ENCODE data around the gene PPP1R1C. TPM values are rescaled to one million over a fixed set of nuclear protein-coding genes. Genes with fewer than 3 reads are reported as not detected.

Gene PPP1R1C
- total RNA-seq, 2 donors from 2014 or later: not detected

GRCh38 chr2:182165202-182165601, 179.5 kb downstream of the PPP1R1C start:
- Histone ChIP-seq H3K4me1 (ENCODE audit: control insufficient read depth in 1 of 2, low read depth in 2 of 2) (peaks cover 8 to 14% of the 10 kb centered on the region in 2 donors), H3K9me3 (no peaks in the 10 kb centered on the region), H3K27ac (no peak overlapping the region), H3K4me3 (no peak overlapping the region), H3K36me3 (no peaks in the 10 kb centered on the region), H3K27me3 (replicated peaks; ENCODE audit: insufficient read depth) (no peaks in the 10 kb centered on the region)
- DNase-seq (ENCODE audit: low spot score) (no peak), ATAC-seq (ENCODE audit: insufficient number of reproducible peaks, low FRiP score, low read depth) (no peak)
- TF ChIP-seq, protein P1, sequence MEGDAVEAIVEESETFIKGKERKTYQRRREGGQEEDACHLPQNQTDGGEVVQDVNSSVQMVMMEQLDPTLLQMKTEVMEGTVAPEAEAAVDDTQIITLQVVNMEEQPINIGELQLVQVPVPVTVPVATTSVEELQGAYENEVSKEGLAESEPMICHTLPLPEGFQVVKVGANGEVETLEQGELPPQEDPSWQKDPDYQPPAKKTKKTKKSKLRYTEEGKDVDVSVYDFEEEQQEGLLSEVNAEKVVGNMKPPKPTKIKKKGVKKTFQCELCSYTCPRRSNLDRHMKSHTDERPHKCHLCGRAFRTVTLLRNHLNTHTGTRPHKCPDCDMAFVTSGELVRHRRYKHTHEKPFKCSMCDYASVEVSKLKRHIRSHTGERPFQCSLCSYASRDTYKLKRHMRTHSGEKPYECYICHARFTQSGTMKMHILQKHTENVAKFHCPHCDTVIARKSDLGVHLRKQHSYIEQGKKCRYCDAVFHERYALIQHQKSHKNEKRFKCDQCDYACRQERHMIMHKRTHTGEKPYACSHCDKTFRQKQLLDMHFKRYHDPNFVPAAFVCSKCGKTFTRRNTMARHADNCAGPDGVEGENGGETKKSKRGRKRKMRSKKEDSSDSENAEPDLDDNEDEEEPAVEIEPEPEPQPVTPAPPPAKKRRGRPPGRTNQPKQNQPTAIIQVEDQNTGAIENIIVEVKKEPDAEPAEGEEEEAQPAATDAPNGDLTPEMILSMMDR (IDR thresholded peaks at IDR 0.05): no peak

DNA sequence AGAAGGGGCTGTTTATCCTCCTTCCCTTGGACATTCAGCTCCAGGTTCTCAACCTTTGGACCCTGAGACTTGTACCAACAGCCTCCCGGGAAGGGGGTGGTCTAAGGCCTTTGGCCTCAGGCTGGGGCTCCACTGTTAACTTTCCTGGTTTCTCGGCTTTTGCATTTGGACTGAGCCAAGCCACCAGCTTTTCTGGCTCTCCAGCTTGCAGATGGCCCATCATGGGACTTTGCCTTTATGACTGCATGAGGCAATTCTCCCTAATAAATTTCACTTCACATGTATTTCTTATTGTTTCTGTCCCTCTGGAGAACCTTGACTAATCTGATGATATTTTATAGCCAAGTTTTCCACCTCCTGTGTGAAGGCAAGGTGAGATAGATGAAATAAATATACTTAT, 180.8 kb downstream of the PPP1R1C start:
- TF ChIP-seq, protein P1 (IDR thresholded peaks at IDR 0.05): no peak
- no peak for ATAC-seq (ENCODE audit: insufficient number of reproducible peaks, low FRiP score, low read depth)
- H3K27ac ChIP-seq: no peak overlapping the region
- DNase-seq (ENCODE audit: low spot score): no peak
- H3K36me3 ChIP-seq: no peaks in the 10 kb centered on the region
- no peaks in the 10 kb centered on the region for H3K27me3 ChIP-seq (replicated peaks; ENCODE audit: insufficient read depth)
- H3K9me3 ChIP-seq: no peaks in the 10 kb centered on the region
- peaks cover 8 to 14% of the 10 kb centered on the region in 2 donors for H3K4me1 ChIP-seq (ENCODE audit: control insufficient read depth in 1 of 2, low read depth in 2 of 2)
- no peak overlapping the region for H3K4me3 ChIP-seq

- ATAC-seq (ENCODE audit: insufficient number of reproducible peaks, low FRiP score, low read depth): no peak
- no peak overlapping the region for H3K27ac ChIP-seq
- no peak overlapping the region for H3K4me3 ChIP-seq
- H3K4me1 ChIP-seq (ENCODE audit: control insufficient read depth in 1 of 2, low read depth in 2 of 2): peaks cover 8 to 14% of the 10 kb centered on the region in 2 donors
- H3K36me3 ChIP-seq: no peaks in the 10 kb centered on the region
- TF ChIP-seq, protein P1 (IDR thresholded peaks at IDR 0.05): no peak
- DNase-seq (ENCODE audit: low spot score): no peak
- no peaks in the 10 kb centered on the region for H3K27me3 ChIP-seq (replicated peaks; ENCODE audit: insufficient read depth)
- no peaks in the 10 kb centered on the region for H3K9me3 ChIP-seq
These were observed 181.2 kb downstream of the PPP1R1C start for GRCh38 chr2:182166841-182167240.

Other genes with a start within 250 kb of the PPP1R1C start
- 100 to 1,000 TPM; 102 to 121 TPM for gene ITPRID2, start 94.1 kb upstream of the PPP1R1C start, total RNA-seq

Data from thoracic aorta (tissue), 2 donors.